Right renal cortex interstitium (tissue), 3 donors: ENCODE results near the gene CHMP4A. TPM values are rescaled to one million over a fixed set of nuclear protein-coding genes. Genes with fewer than 3 reads are reported as not detected.
"Not testable (repeated sequence)": the region's sequence is repeated elsewhere in the genome, so short reads cannot be mapped to it uniquely, and the experiment has no call there.

Source experiments
- DNase-seq, 3 donors: peaks; one replicate each; pipeline ENCODE4 v3.0.0-alpha.2; 2013; ENCODE audit warnings: low read depth in 3 of 3, low spot score in 2 of 3
- polyA plus RNA-seq, 3 donors: library from polyadenylated mRNA; unstranded; fragments of 120-200 nt; gene quantifications; one replicate each; pipeline ENCODE4 v1.2.1, GENCODE V29; 2013; ENCODE audit not compliant: insufficient read length in 3 of 3

The CHMP4A gene
- polyA plus RNA-seq, 3 donors, result 50.7 to 61.2 (median 55.7) TPM

- DNase-seq, result no peak
Observed at GRCh38 chr14:24249230-24250021, 36.1 kb upstream of the CHMP4A start.

DNA sequence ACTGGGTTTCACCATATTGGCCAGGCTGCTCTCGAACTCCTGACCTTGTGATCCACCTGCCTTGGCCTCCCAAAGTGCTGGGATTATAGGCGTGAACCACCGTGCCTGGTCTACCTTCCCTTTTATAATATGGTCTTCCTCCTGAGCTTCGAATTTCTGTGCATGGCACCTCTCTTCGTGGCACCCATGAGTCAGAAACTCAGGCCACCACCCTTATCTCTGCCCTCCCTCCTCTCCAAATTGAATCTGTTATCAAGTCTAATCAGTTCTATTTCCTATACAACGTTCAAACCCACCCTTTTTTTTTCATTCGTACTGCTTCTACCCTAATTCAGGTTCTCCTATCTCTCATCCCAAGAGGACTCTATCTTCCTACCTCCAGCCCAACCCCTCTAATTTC is 34.1 kb upstream of the CHMP4A start:
- DNase-seq, result no peak

DNA sequence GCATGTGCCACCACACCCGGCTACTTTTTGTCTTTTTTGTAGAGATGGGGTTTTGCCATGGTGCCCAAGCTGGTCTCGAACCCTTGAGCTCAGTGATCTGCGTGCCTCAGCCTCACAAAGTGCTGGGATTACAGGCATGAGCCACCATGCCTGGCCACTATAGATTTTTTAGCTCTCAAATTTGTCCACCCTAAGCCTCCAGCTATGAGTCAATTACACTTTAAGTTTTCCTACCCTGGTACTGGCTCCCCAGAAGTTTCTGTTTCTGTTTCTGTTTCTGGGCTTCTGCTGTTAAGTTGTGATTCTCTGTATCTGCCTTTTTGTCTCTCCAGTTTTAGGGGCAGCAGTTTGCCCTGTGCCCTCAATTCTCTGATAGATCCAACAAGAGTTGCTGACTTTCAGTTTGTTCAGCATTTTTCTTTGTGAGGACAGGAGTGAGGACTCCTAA is 33.5 kb upstream of the CHMP4A start:
- no peak for DNase-seq

DNA sequence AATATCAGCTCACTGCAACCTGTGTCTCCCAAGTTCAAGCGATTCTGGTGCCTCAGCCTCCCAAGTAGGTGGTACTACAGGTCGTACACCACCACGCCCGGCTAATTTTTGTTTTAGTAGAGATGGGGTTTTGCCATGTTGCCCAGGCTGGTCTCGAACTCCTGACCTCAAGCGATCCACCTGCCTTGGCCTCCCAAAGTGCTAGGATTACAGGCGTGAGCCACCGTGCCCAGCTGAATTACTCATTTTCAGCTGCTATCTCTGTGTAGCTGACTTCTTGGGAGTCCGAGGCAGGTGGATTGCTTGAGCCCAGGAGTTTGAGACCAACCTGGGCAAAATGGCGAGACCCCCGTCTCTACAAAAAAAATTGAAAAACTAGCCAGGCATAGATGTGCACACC is 32.1 kb upstream of the CHMP4A start:
- not testable (repeated sequence) for DNase-seq

- DNase-seq, result no peak
Observed at GRCh38 chr14:24243336-24243836, 30.1 kb upstream of the CHMP4A start.

GRCh38 chr14:24241829-24242443 is 28.6 kb upstream of the CHMP4A start:
- DNase-seq, result peak in 1 of 3 donors; percentile 92

DNA sequence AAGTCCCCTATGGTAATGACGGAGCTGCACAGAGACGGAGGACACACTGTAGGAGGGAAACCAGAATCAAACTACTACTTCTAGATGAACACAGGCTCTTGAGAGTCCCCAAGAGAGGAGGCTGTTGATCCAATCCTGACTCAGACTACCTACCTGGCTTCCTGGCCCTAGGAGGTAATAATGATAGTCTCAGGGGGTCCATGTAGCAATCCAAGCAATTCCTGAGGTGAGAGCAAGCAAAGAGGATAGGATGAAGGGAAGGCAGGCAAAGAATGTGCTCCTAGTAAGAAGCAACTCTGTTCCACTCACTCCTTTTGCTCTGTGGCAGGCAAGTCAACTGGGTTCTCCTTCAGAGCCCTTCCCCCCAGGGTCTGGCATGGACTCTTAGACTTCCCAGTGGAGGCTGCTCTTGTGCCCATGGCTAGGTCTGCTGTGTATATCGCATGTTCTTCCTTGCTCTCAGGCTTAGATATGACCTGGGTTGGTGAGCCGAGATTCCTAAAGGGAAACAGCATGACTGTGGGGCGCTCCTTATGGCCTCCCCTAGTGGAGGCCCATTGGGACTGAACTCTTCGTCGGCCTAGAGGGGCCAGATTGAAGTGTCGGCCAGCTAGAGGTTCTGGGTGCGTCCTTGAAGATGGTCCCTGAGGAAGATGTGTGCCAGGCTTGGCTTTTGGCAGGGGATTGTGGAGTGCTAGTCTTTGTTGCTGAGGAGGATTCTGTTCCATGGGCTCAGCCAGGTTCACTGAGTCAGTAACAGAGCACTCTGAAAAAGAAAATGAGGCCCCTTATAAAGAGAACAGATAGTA is 27.0 kb upstream of the CHMP4A start:
- DNase-seq, result no peak

DNA sequence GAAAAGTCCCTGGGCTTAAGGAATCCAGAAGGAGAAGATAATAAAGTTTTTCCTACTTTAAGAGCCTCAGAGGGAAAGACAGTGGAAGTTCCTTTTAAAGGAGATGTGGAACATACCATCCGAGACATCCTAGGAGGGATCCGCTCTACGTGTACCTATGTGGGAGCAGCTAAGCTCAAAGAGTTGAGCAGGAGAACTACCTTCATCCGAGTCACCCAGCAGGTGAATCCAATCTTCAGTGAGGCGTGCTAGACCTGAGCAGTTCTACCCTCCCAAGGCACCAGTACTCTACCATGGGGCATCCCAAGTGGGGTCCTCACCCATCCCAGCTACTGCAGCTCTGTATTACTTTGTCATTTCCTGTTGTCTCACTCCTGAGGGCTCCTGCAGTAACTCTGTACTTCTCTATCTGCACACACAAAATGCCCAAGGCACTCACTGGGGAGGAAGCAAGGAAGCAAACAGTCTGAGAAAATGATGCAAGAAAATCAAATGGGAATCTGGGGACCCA is 25.3 kb upstream of the CHMP4A start:
- DNase-seq, result no peak

DNA sequence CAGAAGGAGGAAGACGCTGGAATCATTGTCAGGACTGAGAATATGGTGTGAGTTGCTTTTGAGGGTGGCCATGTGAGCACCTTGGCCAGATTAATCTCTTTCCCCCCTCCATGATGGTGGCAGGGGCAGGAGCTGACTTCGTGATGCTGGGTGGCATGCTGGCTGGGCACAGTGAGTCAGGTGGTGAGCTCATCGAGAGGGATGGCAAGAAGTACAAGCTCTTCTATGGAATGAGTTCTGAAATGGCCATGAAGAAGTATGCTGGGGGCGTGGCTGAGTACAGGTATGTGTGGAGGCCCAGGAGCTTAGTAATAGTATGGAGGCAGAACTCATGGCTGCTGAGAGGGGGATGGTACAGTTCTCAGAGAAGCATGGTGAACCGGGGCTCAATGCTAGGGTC is 24.8 kb upstream of the CHMP4A start:
- no peak for DNase-seq

GRCh38 chr14:24237463-24237955 is 24.2 kb upstream of the CHMP4A start:
- DNase-seq, result no peak

DNA sequence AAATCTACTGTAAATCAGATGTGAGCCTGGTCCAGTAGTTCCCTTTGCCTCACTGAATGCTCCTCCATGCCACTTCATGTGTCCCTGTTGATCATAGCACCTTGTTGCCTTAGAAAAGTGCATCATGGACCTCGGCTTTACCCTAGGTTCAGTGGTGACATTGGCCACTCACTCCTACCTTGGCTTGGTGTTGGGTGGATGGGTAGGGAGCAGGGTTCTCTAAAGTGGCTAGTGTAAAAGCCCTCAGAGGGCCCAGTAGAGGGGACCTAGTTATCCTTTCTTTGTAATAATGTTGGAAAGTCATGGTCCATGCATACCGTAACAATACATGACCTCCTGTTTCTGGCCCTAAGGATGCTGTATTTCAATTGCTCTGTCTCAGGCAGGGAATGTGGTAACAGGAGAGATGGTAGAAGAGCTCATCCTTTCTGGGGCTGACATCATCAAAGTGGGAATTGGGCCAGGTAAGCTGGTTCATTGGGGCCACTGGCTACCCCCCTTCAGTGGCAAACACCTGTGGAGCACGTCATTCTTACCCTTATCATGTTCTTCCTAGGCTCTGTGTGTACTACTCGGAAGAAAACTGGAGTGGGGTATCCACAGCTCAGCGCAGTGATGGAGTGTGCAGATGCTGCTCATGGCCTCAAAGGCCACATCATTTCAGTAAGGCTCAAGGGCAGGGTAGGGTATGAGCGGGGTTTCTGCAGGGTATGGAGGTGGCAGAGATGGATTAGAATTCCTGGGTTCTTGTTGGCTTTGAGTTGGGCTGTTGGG is 23.6 kb upstream of the CHMP4A start:
- no peak for DNase-seq

- DNase-seq, result no peak
Observed at GRCh38 chr14:24235804-24236688, 22.8 kb upstream of the CHMP4A start.

- no peak for DNase-seq
Observed at GRCh38 chr14:24234095-24235005, 21.1 kb upstream of the CHMP4A start.

GRCh38 chr14:24233538-24233866 is 20.2 kb upstream of the CHMP4A start:
- DNase-seq, result no peak

DNA sequence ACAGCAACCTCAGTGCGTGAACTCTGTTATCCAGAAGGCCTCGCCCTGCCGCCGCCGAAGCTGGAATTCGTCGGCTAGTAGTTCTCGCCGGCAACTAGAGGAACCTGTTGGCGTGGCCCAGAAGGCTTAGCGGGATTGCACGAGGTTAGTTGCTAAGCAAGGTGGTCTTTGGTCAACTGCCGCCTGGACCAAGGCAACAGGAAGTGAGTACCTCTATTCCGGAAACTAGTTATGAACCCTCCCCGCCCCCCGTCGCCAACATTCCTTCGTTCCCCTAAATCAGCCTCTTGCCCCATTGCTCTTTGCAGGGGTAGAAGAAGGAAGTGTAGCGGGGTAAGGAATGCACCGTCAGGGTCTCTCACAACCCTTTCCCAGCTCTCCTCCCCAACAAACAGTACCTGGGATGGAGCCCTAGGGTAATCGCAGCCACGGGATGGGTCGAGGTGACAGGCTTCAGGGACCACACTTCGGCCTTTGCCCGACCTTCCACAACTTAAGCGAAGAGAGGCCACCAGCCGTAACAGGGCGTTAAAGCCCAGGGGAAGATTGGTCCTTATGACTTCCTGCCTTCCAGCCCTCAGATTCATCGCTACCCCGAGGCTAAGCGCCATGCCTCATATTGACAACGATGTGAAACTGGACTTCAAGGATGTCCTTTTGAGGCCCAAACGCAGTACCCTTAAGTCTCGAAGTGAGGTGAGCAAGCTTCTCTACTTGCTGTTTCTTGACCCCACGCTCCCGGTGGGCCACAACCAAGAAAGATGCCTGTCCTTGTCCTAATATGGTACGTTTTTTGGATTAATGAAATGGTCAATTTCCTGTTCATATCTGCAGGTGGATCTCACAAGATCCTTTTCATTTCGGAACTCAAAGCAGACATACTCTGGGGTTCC is 19.6 kb upstream of the CHMP4A start, which contains the start of gene GMPR2:
GMPR2 (plus strand) TSS at position 285 of the 893 bp plus-strand sequence; CDS start at position 610, 325 bp downstream.
- no peak for DNase-seq

- DNase-seq, result peak; percentile 83 to 90 (median 84)
Observed at GRCh38 chr14:24232121-24232644, 18.9 kb upstream of the CHMP4A start, which contains the start of gene NEDD8. Gene NEDD8, minus strand, starts transcription at chr14:24232367. Its CDS starts 100 bp downstream, at chr14:24232267.
